SK-N-SH (cell line): ENCODE measurements around the gene SIRPA.

Source experiments
- CTCF ChIP-seq: fragments of 200-600 bp; sonication (generic); IDR thresholded peaks from 2 replicates; pipeline ENCODE4 v1.6.1; 2017; ENCODE audit warnings: antibody characterized with exemption, mild to moderate bottlenecking, moderate library complexity
- EP300 ChIP-seq, 2 experiments: IDR thresholded peaks; 2 replicates each; pipeline versions ENCODE4 v1.4.0 to v1.6.1; 2012; ENCODE audit warnings: borderline replicate concordance in 1 of 2, low read depth in 1 of 2, low read length in 1 of 2
- RFX5 ChIP-seq: IDR thresholded peaks from 2 replicates; pipeline ENCODE4 v1.6.1; 2012; ENCODE audit warnings: mild to moderate bottlenecking, improper control_type of control experiment, low read length
- YY1 ChIP-seq: IDR thresholded peaks from 2 replicates; pipeline ENCODE4 v1.4.0; 2012; ENCODE audit warnings: low read depth, mild to moderate bottlenecking
- TF ChIP-seq, protein P1 (sequence below): IDR thresholded peaks from 2 replicates; pipeline ENCODE4 v1.6.1; 2012; ENCODE audit warnings: mild to moderate bottlenecking, low read depth, low read length, moderate library complexity

GRCh38 chr20:1846876-1847275, 48.3 kb upstream of the SIRPA start:
- TF ChIP-seq RFX5 (no peak), EP300 (IDR thresholded peaks at IDR 0.05; ENCODE audit: borderline replicate concordance in 1 of 2, low read depth in 1 of 2, low read length in 1 of 2) (no peak), CTCF (no peak), YY1 (no peak)
- TF ChIP-seq, protein P1, sequence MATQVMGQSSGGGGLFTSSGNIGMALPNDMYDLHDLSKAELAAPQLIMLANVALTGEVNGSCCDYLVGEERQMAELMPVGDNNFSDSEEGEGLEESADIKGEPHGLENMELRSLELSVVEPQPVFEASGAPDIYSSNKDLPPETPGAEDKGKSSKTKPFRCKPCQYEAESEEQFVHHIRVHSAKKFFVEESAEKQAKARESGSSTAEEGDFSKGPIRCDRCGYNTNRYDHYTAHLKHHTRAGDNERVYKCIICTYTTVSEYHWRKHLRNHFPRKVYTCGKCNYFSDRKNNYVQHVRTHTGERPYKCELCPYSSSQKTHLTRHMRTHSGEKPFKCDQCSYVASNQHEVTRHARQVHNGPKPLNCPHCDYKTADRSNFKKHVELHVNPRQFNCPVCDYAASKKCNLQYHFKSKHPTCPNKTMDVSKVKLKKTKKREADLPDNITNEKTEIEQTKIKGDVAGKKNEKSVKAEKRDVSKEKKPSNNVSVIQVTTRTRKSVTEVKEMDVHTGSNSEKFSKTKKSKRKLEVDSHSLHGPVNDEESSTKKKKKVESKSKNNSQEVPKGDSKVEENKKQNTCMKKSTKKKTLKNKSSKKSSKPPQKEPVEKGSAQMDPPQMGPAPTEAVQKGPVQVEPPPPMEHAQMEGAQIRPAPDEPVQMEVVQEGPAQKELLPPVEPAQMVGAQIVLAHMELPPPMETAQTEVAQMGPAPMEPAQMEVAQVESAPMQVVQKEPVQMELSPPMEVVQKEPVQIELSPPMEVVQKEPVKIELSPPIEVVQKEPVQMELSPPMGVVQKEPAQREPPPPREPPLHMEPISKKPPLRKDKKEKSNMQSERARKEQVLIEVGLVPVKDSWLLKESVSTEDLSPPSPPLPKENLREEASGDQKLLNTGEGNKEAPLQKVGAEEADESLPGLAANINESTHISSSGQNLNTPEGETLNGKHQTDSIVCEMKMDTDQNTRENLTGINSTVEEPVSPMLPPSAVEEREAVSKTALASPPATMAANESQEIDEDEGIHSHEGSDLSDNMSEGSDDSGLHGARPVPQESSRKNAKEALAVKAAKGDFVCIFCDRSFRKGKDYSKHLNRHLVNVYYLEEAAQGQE: no peak
